IMR-90 (cell line): ENCODE results near the gene SYCP2.

Source experiments
- CTCF ChIP-seq: conservative IDR thresholded peaks from 2 replicates; pipeline ENCODE4 v1.5.1; 2012; ENCODE audit warnings: mild to moderate bottlenecking, low read depth, low read length, improper control_type of control experiment
- FOS ChIP-seq: fragments of 150-350 bp; IDR thresholded peaks from 2 replicates; pipeline ENCODE4 v1.6.1; 2016; ENCODE audit warnings: low read depth, low read length
- MAZ ChIP-seq: IDR thresholded peaks from 2 replicates; pipeline ENCODE4 v1.6.1; 2012; ENCODE audit warnings: low read depth, mild to moderate bottlenecking, low read length, improper control_type of control experiment, moderate library complexity, borderline replicate concordance
- MXI1 ChIP-seq: IDR thresholded peaks from 2 replicates; pipeline ENCODE4 v1.6.1; 2012; ENCODE audit warnings: low read depth, mild to moderate bottlenecking, low read length, moderate library complexity, borderline replicate concordance
- POLR2A ChIP-seq: IDR thresholded peaks from 2 replicates; pipeline ENCODE4 v1.6.1; 2012; ENCODE audit warnings: mild to moderate bottlenecking, low read depth, low read length
- RAD21 ChIP-seq: IDR thresholded peaks from 2 replicates; pipeline ENCODE4 v1.6.1; 2012; ENCODE audit warnings: low read length, improper control_type of control experiment
- RCOR1 ChIP-seq: IDR thresholded peaks from 2 replicates; pipeline ENCODE4 v1.6.1; 2012; ENCODE audit warnings: mild to moderate bottlenecking, low read length, improper control_type of control experiment; ENCODE audit not compliant: insufficient replicate concordance
- RFX5 ChIP-seq: IDR thresholded peaks from 2 replicates; pipeline ENCODE4 v1.8.0; 2012; ENCODE audit warnings: low read depth, mild to moderate bottlenecking, low read length, moderate library complexity
- TF ChIP-seq, protein P1 (sequence below): fragments of 150-350 bp; IDR thresholded peaks from 2 replicates; pipeline ENCODE4 v1.6.1; 2017; ENCODE audit warnings: mild to moderate bottlenecking, antibody characterized with exemption, low read length, low read depth

DNA sequence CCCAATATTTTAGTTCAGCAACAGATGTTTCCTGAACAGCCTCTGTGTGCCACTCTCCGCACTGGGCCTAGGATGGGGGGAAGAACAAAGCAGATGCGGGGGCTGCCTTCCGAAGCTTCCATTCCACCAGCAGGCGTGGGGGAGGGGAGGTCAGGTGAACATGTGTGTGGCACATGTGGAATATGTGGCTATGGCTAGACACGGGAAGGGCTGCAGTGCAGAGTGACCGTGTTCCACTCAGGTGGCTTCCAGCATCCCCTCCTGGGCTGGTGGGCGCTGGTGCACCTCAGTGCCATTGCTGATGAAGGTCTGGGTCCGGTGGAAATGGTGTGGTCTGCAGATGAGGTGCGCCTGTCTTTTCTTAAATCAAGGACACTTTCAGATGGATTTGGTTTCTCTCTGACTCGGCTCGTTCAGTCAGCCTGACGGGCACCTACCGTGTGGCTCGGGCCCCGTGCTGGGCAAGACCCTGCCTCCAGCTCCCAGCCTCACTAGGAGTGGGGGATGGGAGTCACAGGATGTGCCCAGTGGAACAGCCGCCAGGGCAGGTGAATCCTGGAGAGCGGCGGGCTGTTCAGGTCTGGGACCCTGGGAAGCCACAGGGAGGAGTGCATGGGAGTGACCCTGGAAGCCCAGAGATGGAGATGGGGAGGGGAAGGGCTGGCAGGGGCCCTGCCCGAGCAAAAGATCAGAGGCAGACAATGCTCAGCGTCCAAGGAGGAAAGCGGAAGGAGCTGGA, 111.0 kb downstream of the SYCP2 start:
- TF ChIP-seq CTCF (no peak), RFX5 (no peak), MXI1 (no peak), RAD21 (no peak), RCOR1 (no peak), MAZ (no peak), POLR2A (no peak), FOS (no peak)
- TF ChIP-seq, protein P1, sequence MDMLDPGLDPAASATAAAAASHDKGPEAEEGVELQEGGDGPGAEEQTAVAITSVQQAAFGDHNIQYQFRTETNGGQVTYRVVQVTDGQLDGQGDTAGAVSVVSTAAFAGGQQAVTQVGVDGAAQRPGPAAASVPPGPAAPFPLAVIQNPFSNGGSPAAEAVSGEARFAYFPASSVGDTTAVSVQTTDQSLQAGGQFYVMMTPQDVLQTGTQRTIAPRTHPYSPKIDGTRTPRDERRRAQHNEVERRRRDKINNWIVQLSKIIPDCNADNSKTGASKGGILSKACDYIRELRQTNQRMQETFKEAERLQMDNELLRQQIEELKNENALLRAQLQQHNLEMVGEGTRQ: no peak
